HL-60 (cell line): Measurements from ENCODE around the gene ITPR3.

Experiments
- DNase-seq, 2 experiments: peaks; one replicate each; pipeline ENCODE4 v3.0.0-alpha.2; 2010 to 2020; ENCODE audit warnings: low read depth in 1 of 2, low spot score in 1 of 2
- H3K27ac ChIP-seq: fragments of 250-450 bp; sonication (Bioruptor Pico); replicated peaks from 2 replicates; pipeline ENCODE4 v1.5.1; 2020; ENCODE audit warnings: mild to moderate bottlenecking, moderate library complexity
- H3K27me3 ChIP-seq: fragments of 250-450 bp; sonication (Bioruptor Pico); 2 replicates; pipeline ENCODE4 v1.5.1; 2021; ENCODE audit warnings: mild to moderate bottlenecking, moderate library complexity; ENCODE audit not compliant: insufficient read depth, poor library complexity, severe bottlenecking
- H3K4me3 ChIP-seq: replicated peaks from 2 replicates; pipeline ENCODE4 v1.5.1; 2011; ENCODE audit warnings: mild to moderate bottlenecking, control low read depth, low read length; ENCODE audit not compliant: insufficient read depth
- GABPA ChIP-seq: IDR thresholded peaks from 2 replicates; pipeline ENCODE4 v1.6.1; 2012; ENCODE audit warnings: low read depth
- POLR2AphosphoS5 ChIP-seq: IDR thresholded peaks from 2 replicates; pipeline ENCODE4 v1.6.1; 2012; ENCODE audit warnings: low read depth
- SPI1 ChIP-seq: IDR thresholded peaks from 2 replicates; pipeline ENCODE4 v1.6.1; 2012; ENCODE audit warnings: low read depth, mild to moderate bottlenecking, borderline replicate concordance
- long read RNA-seq: library from polyadenylated mRNA; unstranded; transcript quantifications from one replicate; pipeline ENCODE4 v2.0.0, GENCODE V29; 2020
- TF ChIP-seq, protein P1 (sequence below): IDR thresholded peaks from 2 replicates; pipeline ENCODE4 v1.6.1; 2012; ENCODE audit warnings: low read depth; ENCODE audit not compliant: insufficient replicate concordance
- TF ChIP-seq, protein P2 (sequence below): IDR thresholded peaks from one replicate; pipeline ENCODE4 v1.5.1; 2011; ENCODE audit warnings: low read length, control low read depth, inconsistent platforms; ENCODE audit not compliant: insufficient read depth

Gene ITPR3
- long read RNA-seq, partial matches to known transcripts, result 3 of 4 reads
- long read RNA-seq, other reads (novel, unspliced or antisense), result 1 of 4 reads

DNA sequence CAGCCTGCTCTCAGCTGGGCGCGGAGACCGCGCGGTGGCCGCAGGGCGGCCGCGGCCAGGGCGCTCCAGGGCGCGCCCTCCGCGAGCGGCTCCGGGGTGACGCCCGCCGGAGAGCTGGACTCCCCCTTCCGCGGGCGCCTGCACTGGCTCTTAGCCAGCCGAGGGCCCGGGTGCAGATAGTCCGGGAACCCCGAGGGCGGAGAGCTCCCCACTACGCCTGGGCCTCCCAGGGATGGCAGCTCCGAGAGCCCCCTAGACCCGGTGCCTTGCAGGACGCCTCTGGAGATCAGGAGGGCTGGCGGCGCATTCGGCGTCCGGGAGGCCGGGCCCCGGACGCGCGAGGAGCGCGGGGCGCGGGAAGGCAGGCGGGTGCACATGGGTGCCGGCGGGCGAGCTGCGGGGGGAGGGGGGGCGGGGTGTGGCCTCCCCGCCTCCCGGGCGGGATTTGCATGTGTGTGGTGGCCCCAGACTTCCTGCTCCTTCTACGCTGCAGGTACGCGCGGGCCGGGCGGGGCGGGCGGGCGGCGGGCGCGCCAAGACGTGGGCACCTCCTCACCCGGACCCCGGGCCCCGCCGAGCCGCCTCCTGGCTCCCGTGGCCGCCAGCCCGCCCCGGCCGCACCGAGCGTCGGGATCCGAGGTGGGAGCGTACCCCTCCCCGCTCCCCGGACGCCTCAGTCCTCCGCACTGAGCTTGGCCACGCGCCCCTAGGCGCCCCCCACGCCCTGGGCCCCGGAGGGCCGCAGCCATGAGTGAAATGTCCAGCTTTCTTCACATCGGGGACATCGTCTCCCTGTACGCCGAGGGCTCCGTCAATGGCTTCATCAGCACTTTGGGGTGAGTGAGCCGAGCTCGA lies at the start of gene ITPR3:
TSS of gene ITPR3 (plus strand) at position 467 of the 855 bp plus-strand sequence. CDS start at position 748, 281 bp downstream.
- Histone ChIP-seq H3K4me3 (peak within 1 kb of the TSS; percentile 44), H3K27ac (no peak within 1 kb of the TSS), H3K27me3 (peaks cover 23% of the 10 kb centered on the region)
- TF ChIP-seq POLR2AphosphoS5, result no peak
- TF ChIP-seq SPI1, result no peak
- TF ChIP-seq, protein P1, sequence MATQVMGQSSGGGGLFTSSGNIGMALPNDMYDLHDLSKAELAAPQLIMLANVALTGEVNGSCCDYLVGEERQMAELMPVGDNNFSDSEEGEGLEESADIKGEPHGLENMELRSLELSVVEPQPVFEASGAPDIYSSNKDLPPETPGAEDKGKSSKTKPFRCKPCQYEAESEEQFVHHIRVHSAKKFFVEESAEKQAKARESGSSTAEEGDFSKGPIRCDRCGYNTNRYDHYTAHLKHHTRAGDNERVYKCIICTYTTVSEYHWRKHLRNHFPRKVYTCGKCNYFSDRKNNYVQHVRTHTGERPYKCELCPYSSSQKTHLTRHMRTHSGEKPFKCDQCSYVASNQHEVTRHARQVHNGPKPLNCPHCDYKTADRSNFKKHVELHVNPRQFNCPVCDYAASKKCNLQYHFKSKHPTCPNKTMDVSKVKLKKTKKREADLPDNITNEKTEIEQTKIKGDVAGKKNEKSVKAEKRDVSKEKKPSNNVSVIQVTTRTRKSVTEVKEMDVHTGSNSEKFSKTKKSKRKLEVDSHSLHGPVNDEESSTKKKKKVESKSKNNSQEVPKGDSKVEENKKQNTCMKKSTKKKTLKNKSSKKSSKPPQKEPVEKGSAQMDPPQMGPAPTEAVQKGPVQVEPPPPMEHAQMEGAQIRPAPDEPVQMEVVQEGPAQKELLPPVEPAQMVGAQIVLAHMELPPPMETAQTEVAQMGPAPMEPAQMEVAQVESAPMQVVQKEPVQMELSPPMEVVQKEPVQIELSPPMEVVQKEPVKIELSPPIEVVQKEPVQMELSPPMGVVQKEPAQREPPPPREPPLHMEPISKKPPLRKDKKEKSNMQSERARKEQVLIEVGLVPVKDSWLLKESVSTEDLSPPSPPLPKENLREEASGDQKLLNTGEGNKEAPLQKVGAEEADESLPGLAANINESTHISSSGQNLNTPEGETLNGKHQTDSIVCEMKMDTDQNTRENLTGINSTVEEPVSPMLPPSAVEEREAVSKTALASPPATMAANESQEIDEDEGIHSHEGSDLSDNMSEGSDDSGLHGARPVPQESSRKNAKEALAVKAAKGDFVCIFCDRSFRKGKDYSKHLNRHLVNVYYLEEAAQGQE, result no peak
- TF ChIP-seq GABPA, result no peak
- TF ChIP-seq, protein P2, sequence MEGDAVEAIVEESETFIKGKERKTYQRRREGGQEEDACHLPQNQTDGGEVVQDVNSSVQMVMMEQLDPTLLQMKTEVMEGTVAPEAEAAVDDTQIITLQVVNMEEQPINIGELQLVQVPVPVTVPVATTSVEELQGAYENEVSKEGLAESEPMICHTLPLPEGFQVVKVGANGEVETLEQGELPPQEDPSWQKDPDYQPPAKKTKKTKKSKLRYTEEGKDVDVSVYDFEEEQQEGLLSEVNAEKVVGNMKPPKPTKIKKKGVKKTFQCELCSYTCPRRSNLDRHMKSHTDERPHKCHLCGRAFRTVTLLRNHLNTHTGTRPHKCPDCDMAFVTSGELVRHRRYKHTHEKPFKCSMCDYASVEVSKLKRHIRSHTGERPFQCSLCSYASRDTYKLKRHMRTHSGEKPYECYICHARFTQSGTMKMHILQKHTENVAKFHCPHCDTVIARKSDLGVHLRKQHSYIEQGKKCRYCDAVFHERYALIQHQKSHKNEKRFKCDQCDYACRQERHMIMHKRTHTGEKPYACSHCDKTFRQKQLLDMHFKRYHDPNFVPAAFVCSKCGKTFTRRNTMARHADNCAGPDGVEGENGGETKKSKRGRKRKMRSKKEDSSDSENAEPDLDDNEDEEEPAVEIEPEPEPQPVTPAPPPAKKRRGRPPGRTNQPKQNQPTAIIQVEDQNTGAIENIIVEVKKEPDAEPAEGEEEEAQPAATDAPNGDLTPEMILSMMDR, result no peak
- peak in 1 of 2 experiments; percentile 17 for DNase-seq

DNA sequence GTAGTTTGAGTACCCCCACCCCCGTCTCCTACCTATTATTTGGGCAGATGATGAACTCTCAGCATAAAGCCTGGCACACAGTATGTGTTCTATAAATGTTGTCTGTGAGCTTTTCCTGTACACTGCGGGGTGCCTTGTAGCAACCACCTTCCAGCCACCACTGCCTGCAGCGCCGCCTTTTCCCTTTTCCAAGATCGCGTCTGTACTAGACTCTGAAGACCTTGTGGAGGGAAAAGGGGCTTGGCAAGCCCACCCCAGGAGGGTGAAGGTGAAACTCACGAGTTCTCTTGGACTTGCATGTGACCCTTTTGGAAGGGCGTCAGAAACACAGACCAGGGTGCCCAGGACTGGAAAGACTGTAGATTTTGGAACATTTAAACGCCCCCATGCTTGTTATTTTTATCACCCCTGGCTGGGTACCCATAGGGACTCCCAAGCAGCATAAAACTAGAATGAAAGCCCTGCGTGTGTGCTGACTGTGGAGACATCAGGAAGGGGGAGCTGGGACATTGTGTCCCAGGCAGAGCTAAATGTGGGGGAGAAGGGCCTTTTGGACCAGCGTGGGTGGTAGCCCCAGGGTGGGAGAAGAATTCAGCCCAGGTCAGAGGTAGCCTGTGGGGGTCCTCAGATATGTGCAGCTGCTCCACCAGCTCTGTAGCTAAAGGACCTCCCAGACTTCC lies 49.3 kb upstream of the ITPR3 start:
- DNase-seq, result no peak
- Histone ChIP-seq H3K27me3 (no peaks in the 10 kb centered on the region), H3K4me3 (peak overlapping the region; percentile 60), H3K27ac (peak overlapping the region; percentile 25)
- no peak for TF ChIP-seq SPI1
- TF ChIP-seq, protein P1, result no peak
- no peak for TF ChIP-seq GABPA
- TF ChIP-seq, protein P2, result no peak
- TF ChIP-seq POLR2AphosphoS5, result no peak

DNA sequence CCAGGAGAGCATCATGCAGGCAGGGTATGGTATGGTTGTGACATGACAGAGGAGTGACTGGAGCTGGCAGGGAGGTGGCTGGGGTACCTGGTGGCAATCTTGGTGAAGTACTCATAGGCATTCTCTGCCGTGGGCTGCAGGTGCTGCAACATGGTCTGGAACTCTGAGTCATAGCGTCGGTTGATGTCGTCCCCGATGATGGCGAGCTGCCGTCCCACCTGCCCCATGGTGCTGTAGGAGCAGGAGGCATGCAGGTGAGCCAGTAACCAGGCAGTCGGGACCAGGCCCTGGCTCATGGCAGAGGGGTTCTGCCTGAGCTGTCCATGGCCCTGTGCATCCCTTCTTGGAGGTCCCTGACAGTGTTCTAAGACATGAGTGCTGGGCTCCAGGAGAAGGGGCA lies 45.9 kb upstream of the ITPR3 start:
- no peak for DNase-seq
- Histone ChIP-seq H3K4me3 (no peak overlapping the region), H3K27me3 (no peaks in the 10 kb centered on the region), H3K27ac (no peak overlapping the region)
- no peak for TF ChIP-seq GABPA
- TF ChIP-seq SPI1, result no peak
- no peak for TF ChIP-seq POLR2AphosphoS5
- TF ChIP-seq, protein P2, result no peak
- TF ChIP-seq, protein P1, result no peak
